ENCODE measurements around the gene RFX7. TPM values are rescaled to one million over a fixed set of nuclear protein-coding genes. Genes with fewer than 3 reads are reported as not detected.

The RFX7 gene
- total and polyA plus RNA-seq, 2 donors (not counting 1 experiment from before 2014, with no cell fraction given): 6.6 to 44.8 TPM

GRCh38 chr15:56088389-56088788 lies 155.3 kb downstream of the RFX7 start:
- Histone ChIP-seq H3K27ac (ENCODE audit: low read length in 2 of 2) (no peak overlapping the region), H3K9me3 (ENCODE audit: control extremely low read depth in 1 of 3, control insufficient read depth in 2 of 3, insufficient read depth in 1 of 3, low read length in 2 of 3) (no peaks in the 10 kb centered on the region), H4K20me1 (ENCODE audit: control insufficient read depth, insufficient read depth, low read length, poor library complexity, severe bottlenecking) (no peaks in the 10 kb centered on the region), H3K79me2 (ENCODE audit: control insufficient read depth, insufficient read depth, low read length) (no peaks in the 10 kb centered on the region), H3K4me3 (ENCODE audit: control extremely low read depth in 1 of 5, extremely low read depth in 1 of 5, insufficient read depth in 1 of 5, low read depth in 2 of 5, low read length in 4 of 5) (no peak overlapping the region), H2AFZ (ENCODE audit: insufficient read depth, low read depth, low read length, poor library complexity, severe bottlenecking) (no peak overlapping the region), H3K4me2 (replicated peaks; ENCODE audit: low read depth, low read length, poor library complexity, severe bottlenecking) (no peak overlapping the region), H3K4me1 (ENCODE audit: control insufficient read depth in 2 of 2, insufficient read depth in 2 of 2, low read length in 2 of 2) (peaks cover 0 to 4% of the 10 kb centered on the region in 2 donors), H3K27me3 (replicated peaks in 1 of 4; ENCODE audit: control extremely low read depth in 1 of 4, control insufficient read depth in 3 of 4, insufficient read depth in 4 of 4, low read length in 3 of 4) (no peaks in the 10 kb centered on the region), H3K36me3 (replicated peaks in 1 of 2; ENCODE audit: control extremely low read depth in 1 of 2, control insufficient read depth in 1 of 2, extremely low read depth in 1 of 2, insufficient read depth in 2 of 2, low read length in 1 of 2) (peaks cover 0 to 2% of the 10 kb centered on the region in 2 experiments), H3K9ac (ENCODE audit: low read length) (no peak overlapping the region)
- H3K27me3 Mint-ChIP-seq: no peaks in the 10 kb centered on the region
- no peak for ATAC-seq (ENCODE audit: low read depth)
- no peak for DNase-seq
- H3K9me3 Mint-ChIP-seq (ENCODE audit: insufficient read depth): peaks cover 6% of the 10 kb centered on the region
- intact Hi-C loops (cut with micrococcal nuclease): no loop called here
- ChIA-PET CTCF (no interaction called here), POLR2A (no interaction called here)
- no peak for TF ChIP-seq EZH2 (IDR thresholded peaks at IDR 0.05; ENCODE audit: borderline replicate concordance, insufficient read depth, low read depth, low read length, poor library complexity, severe bottlenecking)
- TF ChIP-seq CTCF (IDR thresholded peaks at IDR 0.05): no peak
- H3K27ac Mint-ChIP-seq: no peak overlapping the region
- peaks cover 4% of the 10 kb centered on the region for H3K4me1 Mint-ChIP-seq
- no peak overlapping the region for H3K4me3 Mint-ChIP-seq

- ChIA-PET CTCF (no interaction called here), POLR2A (no interaction called here)
- Histone ChIP-seq H3K9me3 (ENCODE audit: control extremely low read depth in 1 of 3, control insufficient read depth in 2 of 3, insufficient read depth in 1 of 3, low read length in 2 of 3) (no peaks in the 10 kb centered on the region), H3K9ac (ENCODE audit: low read length) (no peak overlapping the region), H2AFZ (ENCODE audit: insufficient read depth, low read depth, low read length, poor library complexity, severe bottlenecking) (no peak overlapping the region), H3K27me3 (replicated peaks in 1 of 4; ENCODE audit: control extremely low read depth in 1 of 4, control insufficient read depth in 3 of 4, insufficient read depth in 4 of 4, low read length in 3 of 4) (no peaks in the 10 kb centered on the region), H3K4me3 (ENCODE audit: control extremely low read depth in 1 of 5, extremely low read depth in 1 of 5, insufficient read depth in 1 of 5, low read depth in 2 of 5, low read length in 4 of 5) (no peak overlapping the region), H3K36me3 (replicated peaks in 1 of 2; ENCODE audit: control extremely low read depth in 1 of 2, control insufficient read depth in 1 of 2, extremely low read depth in 1 of 2, insufficient read depth in 2 of 2, low read length in 1 of 2) (no peaks in the 10 kb centered on the region), H3K4me2 (replicated peaks; ENCODE audit: low read depth, low read length, poor library complexity, severe bottlenecking) (no peak overlapping the region), H3K27ac (ENCODE audit: low read length in 2 of 2) (no peak overlapping the region), H3K79me2 (ENCODE audit: control insufficient read depth, insufficient read depth, low read length) (no peaks in the 10 kb centered on the region), H4K20me1 (ENCODE audit: control insufficient read depth, insufficient read depth, low read length, poor library complexity, severe bottlenecking) (no peaks in the 10 kb centered on the region), H3K4me1 (ENCODE audit: control insufficient read depth in 2 of 2, insufficient read depth in 2 of 2, low read length in 2 of 2) (peaks cover 0 to 4% of the 10 kb centered on the region in 2 donors)
- intact Hi-C loops (cut with micrococcal nuclease): no loop called here
- no peak overlapping the region for H3K4me3 Mint-ChIP-seq
- ATAC-seq (ENCODE audit: low read depth) (no peak), DNase-seq (no peak)
- H3K27me3 Mint-ChIP-seq: no peaks in the 10 kb centered on the region
- no peak overlapping the region for H3K27ac Mint-ChIP-seq
- no peak for TF ChIP-seq EZH2 (IDR thresholded peaks at IDR 0.05; ENCODE audit: borderline replicate concordance, insufficient read depth, low read depth, low read length, poor library complexity, severe bottlenecking)
- TF ChIP-seq CTCF (IDR thresholded peaks at IDR 0.05): no peak
- no CpG with 5 or more reads among the region's 1 CpG for WGBS (ENCODE audit: insufficient coverage)
- peaks cover 4% of the 10 kb centered on the region for H3K4me1 Mint-ChIP-seq
- peaks cover 6% of the 10 kb centered on the region for H3K9me3 Mint-ChIP-seq (ENCODE audit: insufficient read depth)
Observed at GRCh38 chr15:56086566-56086965, 157.1 kb downstream of the RFX7 start.
